ENCODE measurements around the gene PTPN4.

- no peak for TF ChIP-seq CTCF (conservative IDR thresholded peaks at IDR 0.05)
- no peak for TF ChIP-seq EZH2 (IDR thresholded peaks at IDR 0.05; ENCODE audit: low read depth)
Observed at GRCh38 chr2:119852214-119852613, 92.5 kb downstream of the PTPN4 start.

Data from PC-9 (cell line).